LoVo (cell line): ENCODE data around the gene CCNT2.
"Not testable (repeated sequence)": the region's sequence is repeated elsewhere in the genome, so short reads cannot be mapped to it uniquely, and the experiment has no call there.

Experiments used
- DNase-seq: peaks from one replicate; pipeline ENCODE4 v3.0.0-alpha.2; 2016; ENCODE audit warnings: low spot score

The CCNT2 gene

GRCh38 chr2:134918526-134919340 is at the start of gene CCNT2:
Gene CCNT2 (plus strand): TSS chr2:134918822. CDS start chr2:134918855, 33 bp downstream.
- peak; percentile 97 for DNase-seq

DNA sequence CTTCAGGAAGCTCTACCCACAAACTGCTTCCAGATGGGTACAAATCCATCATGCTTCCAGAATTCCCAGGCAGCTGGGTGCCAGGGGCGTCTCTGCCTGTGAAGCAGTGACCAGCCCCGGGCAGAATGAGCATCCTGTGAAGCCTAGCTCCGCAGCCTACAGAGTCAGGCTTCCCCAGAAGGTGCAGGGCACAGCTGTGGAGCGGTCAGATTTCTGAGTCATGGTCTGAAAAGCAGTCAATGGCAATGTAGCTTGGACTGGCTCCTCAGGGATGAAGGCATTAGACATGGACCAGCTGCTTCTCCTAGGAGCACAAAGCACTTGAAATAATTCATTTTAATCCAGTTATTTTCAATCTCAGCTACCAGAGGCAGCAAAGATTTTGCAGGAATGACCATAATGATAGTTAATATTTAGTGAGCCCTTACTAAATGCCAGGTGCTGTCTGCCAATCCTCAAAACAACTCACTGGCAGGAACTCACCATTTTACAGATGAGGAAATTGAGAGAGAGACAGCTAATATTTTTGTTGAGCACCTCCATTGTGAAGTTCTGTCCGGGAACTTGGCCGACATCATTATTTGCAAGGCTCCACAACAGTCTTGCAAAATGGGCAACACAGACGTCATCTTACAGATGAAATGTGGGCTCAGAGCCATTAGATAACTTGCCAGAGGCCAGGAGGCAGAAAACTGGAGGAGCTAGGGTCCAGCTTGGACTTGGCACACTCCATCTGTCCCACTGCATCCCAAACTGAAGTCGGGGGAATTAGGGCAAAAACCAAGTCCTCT is 48.5 kb upstream of the CCNT2 start:
- DNase-seq = no peak

DNA sequence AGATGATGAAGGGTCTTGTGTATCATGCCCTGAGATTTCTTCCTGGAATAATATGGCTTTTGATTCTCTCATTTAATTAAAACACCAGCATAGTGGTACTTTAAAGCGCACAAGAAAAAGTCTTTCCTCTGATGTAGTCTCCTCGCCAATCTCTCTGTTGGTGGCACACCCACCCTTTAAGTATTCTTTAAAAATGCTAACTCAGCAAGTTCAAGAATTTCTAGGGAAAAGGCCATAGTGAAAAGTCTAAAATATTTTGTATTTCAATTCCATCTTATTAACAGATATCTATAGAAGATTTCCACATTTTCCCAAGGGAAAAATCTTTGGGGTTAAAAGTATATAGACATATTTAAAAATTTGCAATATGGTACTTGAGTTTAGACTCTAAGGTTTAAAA is 45.5 kb upstream of the CCNT2 start:
- DNase-seq = no peak

DNA sequence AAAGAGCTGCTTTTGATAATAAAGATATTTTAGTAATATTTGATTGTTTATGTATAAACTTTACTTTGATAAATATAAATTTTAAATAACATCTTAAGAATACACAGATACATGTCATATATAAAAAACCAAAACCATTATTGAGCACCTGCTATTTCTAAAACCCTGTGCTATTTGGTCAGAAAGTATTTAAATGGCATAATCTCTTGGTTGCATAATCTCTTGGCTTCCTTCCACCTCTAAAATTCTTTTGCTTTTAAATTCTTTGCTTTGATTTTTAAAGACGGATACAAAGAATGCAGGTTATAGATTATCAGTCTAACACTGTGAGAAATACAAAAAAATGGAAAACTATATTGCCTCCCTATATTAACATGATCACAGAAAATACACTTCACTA is 43.3 kb upstream of the CCNT2 start:
- no peak for DNase-seq

DNA sequence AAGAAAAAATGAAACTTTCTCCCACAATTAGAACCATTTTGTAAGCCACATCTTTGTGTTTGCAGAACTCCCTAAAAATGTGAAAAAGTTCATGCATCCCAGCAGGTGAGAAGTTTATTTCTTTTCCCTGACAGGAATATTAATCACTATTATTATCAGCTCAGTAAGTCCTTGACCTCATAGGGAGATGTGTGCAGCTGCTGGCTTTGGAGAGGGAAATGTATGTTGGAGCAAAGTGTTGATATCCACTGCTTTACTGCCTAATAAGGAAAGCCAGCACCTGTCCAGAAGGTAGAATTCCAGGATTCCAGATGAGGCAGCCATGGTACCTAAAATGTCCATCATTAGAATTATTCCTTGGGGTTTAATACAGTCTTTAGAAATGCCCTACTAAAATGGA is 35.8 kb upstream of the CCNT2 start:
- no peak for DNase-seq

GRCh38 chr2:134883552-134884293 is 34.9 kb upstream of the CCNT2 start:
- no peak for DNase-seq

GRCh38 chr2:134884435-134884834 is 34.2 kb upstream of the CCNT2 start:
- no peak for DNase-seq

DNA sequence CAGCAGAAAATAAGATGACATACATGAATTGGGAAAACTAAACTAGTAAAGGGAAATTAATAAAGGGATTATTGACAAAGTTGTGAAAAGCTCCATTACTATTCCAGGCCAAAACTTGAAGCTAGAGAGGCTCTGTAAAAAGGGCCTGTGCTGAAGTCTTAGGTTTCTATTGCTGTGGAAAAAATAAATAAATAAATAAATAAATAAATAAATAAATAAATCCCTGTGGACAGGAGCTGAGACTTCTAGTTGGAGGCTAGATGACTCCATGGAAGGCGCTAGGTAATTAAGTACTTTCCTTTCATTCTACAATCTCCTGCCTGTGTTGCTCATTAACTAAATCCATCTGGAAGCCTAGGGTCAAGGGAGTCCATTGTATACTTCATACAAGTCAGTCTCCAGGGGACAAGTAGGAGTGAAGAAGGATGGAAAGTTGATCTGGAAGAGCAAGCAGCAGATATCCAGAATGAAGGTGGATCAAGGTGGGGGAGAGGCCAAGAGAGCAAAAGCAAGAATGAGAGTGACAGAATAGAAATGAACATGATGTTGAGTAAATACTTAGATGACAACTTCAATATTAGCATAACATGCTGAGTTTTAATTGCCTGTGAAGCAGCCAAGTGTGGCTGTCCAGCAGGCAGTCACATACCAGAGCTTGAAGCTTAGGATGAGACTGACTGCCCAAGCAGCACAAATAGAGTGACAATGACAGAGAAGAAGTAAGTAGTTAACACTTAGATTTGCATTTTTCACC is 26.2 kb upstream of the CCNT2 start:
- DNase-seq = no peak

- no peak for DNase-seq
Measured at GRCh38 chr2:134897932-134898331, 20.7 kb upstream of the CCNT2 start.

DNA sequence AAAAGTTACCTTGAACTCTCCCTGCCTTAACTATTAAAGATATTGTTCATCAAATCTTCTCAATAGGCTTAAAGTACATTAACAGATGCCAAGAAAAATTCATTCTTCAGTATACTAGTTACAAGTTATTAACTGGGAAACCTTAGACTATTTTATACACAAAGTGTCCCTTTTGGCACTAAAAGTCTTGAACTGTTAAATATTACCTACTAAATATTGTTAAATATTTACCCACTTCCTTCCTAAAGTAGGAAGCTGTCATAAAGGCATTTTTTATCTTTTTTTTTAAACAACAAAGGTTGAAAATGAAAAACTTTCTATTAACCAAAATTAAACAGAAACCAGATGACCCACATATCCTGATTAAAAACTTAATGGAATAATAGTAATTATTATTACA is 19.4 kb upstream of the CCNT2 start:
- DNase-seq = no peak

- no peak for DNase-seq
Measured at GRCh38 chr2:134900151-134900550, 18.5 kb upstream of the CCNT2 start.

- DNase-seq = not testable (repeated sequence)
Measured at GRCh38 chr2:134903701-134904100, 14.9 kb upstream of the CCNT2 start.

- DNase-seq = no peak
Measured at GRCh38 chr2:134905168-134905567, 13.5 kb upstream of the CCNT2 start.

DNA sequence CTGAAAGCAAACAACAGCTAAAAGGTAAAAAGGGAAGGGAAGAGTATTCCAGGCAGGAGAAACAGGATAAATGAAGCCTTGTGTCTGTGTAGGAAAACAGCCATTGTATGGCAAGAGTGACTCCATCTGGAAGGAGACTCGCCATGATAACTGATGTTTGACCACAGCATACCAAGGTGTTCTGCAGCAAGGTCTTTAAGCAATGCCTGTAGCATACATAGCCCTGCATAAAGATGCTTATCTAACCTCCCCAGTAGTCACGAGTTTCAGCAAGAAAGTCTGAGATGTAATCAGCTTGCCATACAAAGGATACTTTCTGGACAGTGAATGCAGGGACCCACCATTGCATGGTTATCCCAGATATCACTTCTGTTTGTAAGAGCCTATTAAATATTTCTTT is 11.9 kb upstream of the CCNT2 start:
- DNase-seq = no peak

GRCh38 chr2:134907441-134908116 is 11.0 kb upstream of the CCNT2 start:
- DNase-seq = not testable (repeated sequence)

DNA sequence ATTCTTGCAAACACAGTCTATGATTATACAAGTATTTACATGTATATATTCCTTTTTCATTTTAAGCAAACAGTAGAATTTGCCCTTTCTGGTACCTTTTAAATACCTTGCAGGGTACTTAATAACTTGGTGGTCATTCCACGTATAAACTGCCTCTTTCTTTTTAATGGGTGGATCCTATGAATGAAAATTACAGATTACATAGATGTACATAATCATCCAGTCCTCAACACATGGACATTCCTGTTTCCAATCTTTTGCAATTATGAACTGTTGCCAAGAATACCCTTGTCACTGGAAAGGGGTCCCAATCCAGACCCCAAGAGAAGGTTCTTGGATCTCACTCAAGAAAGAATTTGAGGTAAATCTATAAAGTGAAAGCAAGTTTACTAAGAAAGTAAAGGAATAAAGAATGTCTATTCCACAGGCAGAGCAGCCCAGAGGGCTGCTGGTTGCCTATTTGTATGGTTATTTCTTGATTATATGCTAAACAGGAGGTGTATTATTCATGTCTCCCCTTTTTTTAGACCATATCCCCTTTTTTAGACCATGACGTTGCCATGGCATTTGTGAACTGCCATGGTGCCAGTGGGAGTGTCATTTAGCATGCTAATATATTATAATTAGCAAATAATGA is 7.7 kb upstream of the CCNT2 start:
- no peak for DNase-seq

DNA sequence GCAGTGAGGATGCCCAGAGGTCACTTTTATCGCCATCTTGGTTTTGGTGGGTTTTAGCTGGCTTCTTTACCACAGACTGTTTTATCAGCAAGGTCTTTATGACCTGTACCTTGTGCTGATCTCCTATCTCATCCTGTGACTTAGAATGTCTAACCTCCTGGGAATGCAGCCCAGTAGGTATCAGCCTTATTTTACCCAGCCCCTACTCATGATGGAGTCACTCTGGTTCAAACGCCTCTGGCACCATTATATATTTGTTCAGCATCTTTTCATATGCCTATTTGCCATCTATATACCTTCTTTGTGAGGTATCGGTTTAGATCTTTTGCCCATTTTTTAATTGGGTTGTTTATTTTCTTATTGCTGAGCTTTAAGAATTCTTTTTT is 7.2 kb upstream of the CCNT2 start:
- DNase-seq = no peak

DNA sequence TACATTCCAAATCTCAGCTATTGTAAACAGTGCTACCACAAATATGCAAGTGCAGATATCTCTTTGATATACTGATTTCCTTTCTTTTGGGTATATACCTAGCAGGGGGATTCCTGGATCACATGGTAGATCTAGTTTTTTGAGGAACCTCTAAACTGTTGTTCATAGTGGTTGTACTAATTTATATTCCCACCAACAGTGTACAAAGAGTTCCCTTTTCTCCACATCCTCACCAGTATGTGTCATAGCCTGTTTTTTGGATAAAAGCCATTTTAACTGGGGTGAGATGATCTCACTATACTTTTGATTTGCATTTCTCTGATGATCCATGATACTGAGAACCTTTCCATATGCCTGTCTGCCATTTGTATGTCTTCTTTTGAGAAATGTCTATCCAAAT is 6.3 kb upstream of the CCNT2 start:
- no peak for DNase-seq

GRCh38 chr2:134917360-134917865 is 1.2 kb upstream of the CCNT2 start:
- no peak for DNase-seq

DNA sequence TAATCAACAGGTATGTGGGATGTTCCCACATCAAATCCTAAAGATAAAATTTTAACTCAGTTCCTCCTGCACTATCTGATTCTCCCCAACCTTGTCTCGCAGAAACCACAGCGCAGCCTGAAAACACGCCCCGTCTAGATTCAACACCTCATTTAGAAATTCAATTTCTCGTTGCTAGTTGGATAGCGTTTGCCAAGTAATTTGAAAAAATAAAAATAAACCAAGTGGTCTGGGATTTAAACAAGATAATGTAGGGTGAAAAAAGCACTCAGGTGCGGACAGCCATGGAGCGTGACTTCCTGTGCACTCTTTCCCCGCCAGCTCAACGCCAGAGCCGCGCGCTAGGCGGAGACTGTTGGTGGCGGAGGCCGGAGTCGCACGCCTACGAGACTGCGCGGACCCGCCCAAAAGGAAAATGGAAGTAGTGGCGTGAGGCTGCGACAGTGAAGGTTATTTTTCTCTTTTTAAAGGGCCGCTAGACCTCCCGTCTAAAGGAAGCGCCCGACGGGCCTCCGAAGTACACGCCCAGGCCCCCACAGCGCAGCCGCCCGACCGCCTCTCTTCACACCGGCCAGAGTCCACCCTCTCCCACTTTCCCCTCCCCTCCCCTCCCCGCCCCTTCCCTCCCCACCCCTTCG is 615 bp upstream of the CCNT2 start:
- DNase-seq = no peak
